ENCODE results near the gene ADAP1. TPM values are rescaled to one million over a fixed set of nuclear protein-coding genes. Genes with fewer than 3 reads are reported as not detected.
A peak's percentile ranks its signal among the peaks of the same experiment; 100 is the strongest.

Gene ADAP1
- total and polyA plus RNA-seq, 2 of the 13 experiments (the other 11 are each of a cell fraction or from before 2014, with no cell fraction given): 10.5 to 24.6 TPM

GRCh38 chr7:983004-983615, 28.6 kb upstream of the ADAP1 start, which contains the start of gene CYP2W1 (continued):
- TF ChIP-seq NCOA1 (CRISPR knock-in tag; IDR thresholded peaks at IDR 0.05): no peak
- TF ChIP-seq, protein P1, sequence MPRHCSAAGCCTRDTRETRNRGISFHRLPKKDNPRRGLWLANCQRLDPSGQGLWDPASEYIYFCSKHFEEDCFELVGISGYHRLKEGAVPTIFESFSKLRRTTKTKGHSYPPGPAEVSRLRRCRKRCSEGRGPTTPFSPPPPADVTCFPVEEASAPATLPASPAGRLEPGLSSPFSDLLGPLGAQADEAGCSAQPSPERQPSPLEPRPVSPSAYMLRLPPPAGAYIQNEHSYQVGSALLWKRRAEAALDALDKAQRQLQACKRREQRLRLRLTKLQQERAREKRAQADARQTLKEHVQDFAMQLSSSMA (CRISPR knock-in tag; IDR thresholded peaks at IDR 0.05): no peak
- TF ChIP-seq, protein P2, sequence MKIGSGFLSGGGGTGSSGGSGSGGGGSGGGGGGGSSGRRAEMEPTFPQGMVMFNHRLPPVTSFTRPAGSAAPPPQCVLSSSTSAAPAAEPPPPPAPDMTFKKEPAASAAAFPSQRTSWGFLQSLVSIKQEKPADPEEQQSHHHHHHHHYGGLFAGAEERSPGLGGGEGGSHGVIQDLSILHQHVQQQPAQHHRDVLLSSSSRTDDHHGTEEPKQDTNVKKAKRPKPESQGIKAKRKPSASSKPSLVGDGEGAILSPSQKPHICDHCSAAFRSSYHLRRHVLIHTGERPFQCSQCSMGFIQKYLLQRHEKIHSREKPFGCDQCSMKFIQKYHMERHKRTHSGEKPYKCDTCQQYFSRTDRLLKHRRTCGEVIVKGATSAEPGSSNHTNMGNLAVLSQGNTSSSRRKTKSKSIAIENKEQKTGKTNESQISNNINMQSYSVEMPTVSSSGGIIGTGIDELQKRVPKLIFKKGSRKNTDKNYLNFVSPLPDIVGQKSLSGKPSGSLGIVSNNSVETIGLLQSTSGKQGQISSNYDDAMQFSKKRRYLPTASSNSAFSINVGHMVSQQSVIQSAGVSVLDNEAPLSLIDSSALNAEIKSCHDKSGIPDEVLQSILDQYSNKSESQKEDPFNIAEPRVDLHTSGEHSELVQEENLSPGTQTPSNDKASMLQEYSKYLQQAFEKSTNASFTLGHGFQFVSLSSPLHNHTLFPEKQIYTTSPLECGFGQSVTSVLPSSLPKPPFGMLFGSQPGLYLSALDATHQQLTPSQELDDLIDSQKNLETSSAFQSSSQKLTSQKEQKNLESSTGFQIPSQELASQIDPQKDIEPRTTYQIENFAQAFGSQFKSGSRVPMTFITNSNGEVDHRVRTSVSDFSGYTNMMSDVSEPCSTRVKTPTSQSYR (CRISPR knock-in tag; IDR thresholded peaks at IDR 0.05; ENCODE audit: borderline replicate concordance): peak; percentile 13; the same call in 1 of the 2 replicates
- no peak for TF ChIP-seq PBX2 (CRISPR knock-in tag; IDR thresholded peaks at IDR 0.05)
- TF ChIP-seq, protein P3, sequence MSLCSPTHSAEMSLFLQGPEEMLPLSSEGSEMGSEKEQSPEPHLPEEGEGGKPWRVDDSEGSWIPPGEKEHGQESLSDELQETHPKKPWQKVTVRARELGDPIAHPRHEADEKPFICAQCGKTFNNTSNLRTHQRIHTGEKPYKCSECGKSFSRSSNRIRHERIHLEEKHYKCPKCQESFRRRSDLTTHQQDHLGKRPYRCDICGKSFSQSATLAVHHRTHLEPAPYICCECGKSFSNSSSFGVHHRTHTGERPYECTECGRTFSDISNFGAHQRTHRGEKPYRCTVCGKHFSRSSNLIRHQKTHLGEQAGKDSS (CRISPR knock-in tag; IDR thresholded peaks at IDR 0.05; ENCODE audit: borderline replicate concordance, low read depth): no peak
- TF ChIP-seq ZNF337 (CRISPR knock-in tag; IDR thresholded peaks at IDR 0.05; ENCODE audit: borderline replicate concordance, low read depth): no peak
- TF ChIP-seq NFKB2 (CRISPR knock-in tag; IDR thresholded peaks at IDR 0.05; ENCODE audit: borderline replicate concordance): no peak; the same call in 1 of the 2 replicates
- TF ChIP-seq ZNF687 (CRISPR knock-in tag; IDR thresholded peaks at IDR 0.05): peak; percentile 85
- no peak for TF ChIP-seq ZNF879 (CRISPR knock-in tag; IDR thresholded peaks at IDR 0.05)
- TF ChIP-seq PLRG1 (conservative IDR thresholded peaks at IDR 0.05): no peak
- no peak for TF ChIP-seq ESRRA (CRISPR knock-in tag; IDR thresholded peaks at IDR 0.05; ENCODE audit: low read depth)
- TF ChIP-seq GABPB1 (CRISPR knock-in tag; IDR thresholded peaks at IDR 0.05): peak; percentile 70
- TF ChIP-seq ERF (CRISPR knock-in tag; IDR thresholded peaks at IDR 0.05): no peak; the same call in 1 of the 2 replicates
- TF ChIP-seq MEIS2 (CRISPR knock-in tag; IDR thresholded peaks at IDR 0.05): no peak
- TF ChIP-seq CCDC6 (CRISPR knock-in tag; IDR thresholded peaks at IDR 0.05): no peak
- TF ChIP-seq MYC (CRISPR knock-in tag; IDR thresholded peaks at IDR 0.05; ENCODE audit: borderline replicate concordance): peak; percentile 83
- TF ChIP-seq HMG20B (CRISPR knock-in tag; conservative IDR thresholded peaks at IDR 0.05): no peak
- TF ChIP-seq ZBTB8A (CRISPR knock-in tag; IDR thresholded peaks at IDR 0.05; ENCODE audit: borderline replicate concordance, low read depth): 0 out of 2 replicates have a peak, but pooled peaks have one; percentile 24
- no peak for TF ChIP-seq SIN3A (IDR thresholded peaks at IDR 0.05; ENCODE audit: borderline replicate concordance, low read depth, low read length)
- TF ChIP-seq ZNF333 (CRISPR knock-in tag; IDR thresholded peaks at IDR 0.05; ENCODE audit: borderline replicate concordance): 0 out of 2 replicates have a peak, but pooled peaks have one; percentile 13
- peak; percentile 62; the same call in 1 of the 2 replicates for TF ChIP-seq KDM3A (CRISPR knock-in tag; IDR thresholded peaks at IDR 0.05; ENCODE audit: low read depth)
